Ovary (tissue), 3 donors: ENCODE results near the gene FKBP2.

Experiments
- EP300 ChIP-seq: sonication (generic); formaldehyde crosslinking; IDR thresholded peaks from one replicate; pipeline ENCODE4 v1.6.1; 2017; ENCODE audit warnings: antibody characterized with exemption
- TF ChIP-seq, protein P1 (sequence below), 3 donors: fragments of 450-650 bp in 2 of 3; fragments of 200-600 bp in 1 of 3; IDR thresholded peaks; one replicate each; pipeline versions ENCODE4 v1.5.1 to v1.8.0; 2016 to 2022; ENCODE audit warnings: antibody characterized with exemption in 3 of 3, mild to moderate bottlenecking in 1 of 3
- donor health status: DM: no; HTN: no; CAD: no.

DNA sequence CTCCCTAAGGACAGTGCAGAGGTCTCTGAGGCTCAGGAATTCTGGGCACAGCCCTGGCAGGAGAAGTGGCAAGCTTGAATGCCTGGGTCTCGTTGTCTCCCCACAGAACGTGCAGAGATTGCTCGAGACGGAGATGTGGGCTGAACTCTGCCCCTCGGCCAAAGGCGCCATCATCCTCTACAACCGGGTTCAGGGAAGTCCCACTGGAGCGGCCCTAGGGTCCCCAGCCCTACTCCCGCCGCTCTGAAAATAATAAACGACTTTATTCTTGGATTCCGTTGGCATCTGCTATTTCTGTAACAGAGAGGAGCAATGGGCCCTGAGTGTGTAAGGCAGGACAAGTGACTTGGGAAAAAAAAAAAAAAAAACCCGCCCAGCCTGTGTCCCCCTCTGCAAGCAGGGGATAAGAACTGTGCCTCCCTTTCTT lies 11.1 kb upstream of the FKBP2 start:
- TF ChIP-seq, protein P1, sequence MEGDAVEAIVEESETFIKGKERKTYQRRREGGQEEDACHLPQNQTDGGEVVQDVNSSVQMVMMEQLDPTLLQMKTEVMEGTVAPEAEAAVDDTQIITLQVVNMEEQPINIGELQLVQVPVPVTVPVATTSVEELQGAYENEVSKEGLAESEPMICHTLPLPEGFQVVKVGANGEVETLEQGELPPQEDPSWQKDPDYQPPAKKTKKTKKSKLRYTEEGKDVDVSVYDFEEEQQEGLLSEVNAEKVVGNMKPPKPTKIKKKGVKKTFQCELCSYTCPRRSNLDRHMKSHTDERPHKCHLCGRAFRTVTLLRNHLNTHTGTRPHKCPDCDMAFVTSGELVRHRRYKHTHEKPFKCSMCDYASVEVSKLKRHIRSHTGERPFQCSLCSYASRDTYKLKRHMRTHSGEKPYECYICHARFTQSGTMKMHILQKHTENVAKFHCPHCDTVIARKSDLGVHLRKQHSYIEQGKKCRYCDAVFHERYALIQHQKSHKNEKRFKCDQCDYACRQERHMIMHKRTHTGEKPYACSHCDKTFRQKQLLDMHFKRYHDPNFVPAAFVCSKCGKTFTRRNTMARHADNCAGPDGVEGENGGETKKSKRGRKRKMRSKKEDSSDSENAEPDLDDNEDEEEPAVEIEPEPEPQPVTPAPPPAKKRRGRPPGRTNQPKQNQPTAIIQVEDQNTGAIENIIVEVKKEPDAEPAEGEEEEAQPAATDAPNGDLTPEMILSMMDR (IDR thresholded peaks at IDR 0.05) = no peak
- TF ChIP-seq EP300 = no peak
